ENCODE results near the gene EPHB1.

EPHB1 gene

DNA sequence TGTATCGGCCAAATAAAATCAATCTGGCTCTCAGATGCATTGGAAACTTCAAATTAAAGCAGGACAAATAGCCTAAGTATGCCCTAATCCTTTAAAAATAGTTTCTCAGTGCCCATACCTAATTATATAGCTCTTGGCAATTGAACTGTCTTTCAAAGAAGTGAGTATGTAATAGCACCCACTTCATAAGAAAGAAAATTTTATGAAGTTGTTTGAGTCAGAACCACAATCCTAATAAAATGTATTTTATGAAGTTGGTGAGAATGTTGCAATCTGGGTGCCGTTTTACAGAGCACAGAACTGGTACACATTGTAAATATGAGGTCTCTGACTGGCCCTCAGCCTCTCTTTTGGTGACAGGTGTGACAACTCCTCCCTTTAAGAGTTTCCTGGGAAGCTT lies 45.4 kb downstream of the EPHB1 start:
- Histone ChIP-seq H3K4me1 (ENCODE audit: control insufficient read depth, insufficient read depth, low read length) (no peaks in the 10 kb centered on the region), H3K36me3 (ENCODE audit: control insufficient read depth, insufficient read depth, low read length) (no peaks in the 10 kb centered on the region), H3K27me3 (ENCODE audit: control insufficient read depth, insufficient read depth, low read length, poor library complexity, severe bottlenecking) (no peaks in the 10 kb centered on the region), H3K9me3 (ENCODE audit: control insufficient read depth, low read length) (no peaks in the 10 kb centered on the region), H3K4me3 (ENCODE audit: insufficient read depth, low read depth, low read length) (no peak overlapping the region), H3K27ac (ENCODE audit: insufficient read depth, low read depth, low read length, poor library complexity, severe bottlenecking) (no peak overlapping the region)
- WGBS, 2 experiments: 87 to 93% methylated on average over 2 of the region's 2 CpGs

DNA sequence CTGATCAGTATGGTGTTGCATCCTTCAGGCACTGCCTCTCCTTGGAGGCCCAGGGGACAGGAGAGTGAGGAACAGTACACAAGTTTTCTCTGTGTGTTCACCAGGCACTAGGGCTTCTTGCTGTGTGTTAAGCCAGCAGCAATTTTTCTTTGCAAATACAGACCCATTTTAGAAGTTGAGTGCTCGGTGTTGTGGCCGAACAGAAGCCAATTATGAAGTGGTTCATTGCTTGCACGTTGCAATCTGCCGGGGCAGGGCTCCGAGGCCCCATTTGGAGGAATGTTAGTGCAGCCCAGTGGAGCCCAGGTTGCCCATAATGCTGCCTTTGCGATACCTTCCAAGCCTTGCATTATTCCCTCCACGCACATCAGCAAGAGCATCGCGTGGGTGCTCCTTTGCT lies 51.0 kb downstream of the EPHB1 start:
- Histone ChIP-seq H3K4me3 (ENCODE audit: insufficient read depth, low read depth, low read length) (no peak overlapping the region), H3K27ac (ENCODE audit: insufficient read depth, low read depth, low read length, poor library complexity, severe bottlenecking) (no peak overlapping the region), H3K9me3 (ENCODE audit: control insufficient read depth, low read length) (no peaks in the 10 kb centered on the region), H3K4me1 (ENCODE audit: control insufficient read depth, insufficient read depth, low read length) (peaks cover 12% of the 10 kb centered on the region), H3K27me3 (ENCODE audit: control insufficient read depth, insufficient read depth, low read length, poor library complexity, severe bottlenecking) (no peaks in the 10 kb centered on the region), H3K36me3 (ENCODE audit: control insufficient read depth, insufficient read depth, low read length) (no peaks in the 10 kb centered on the region)
- 94 to 95% methylated on average over 9 of the region's 9 CpGs for WGBS, 2 experiments

DNA sequence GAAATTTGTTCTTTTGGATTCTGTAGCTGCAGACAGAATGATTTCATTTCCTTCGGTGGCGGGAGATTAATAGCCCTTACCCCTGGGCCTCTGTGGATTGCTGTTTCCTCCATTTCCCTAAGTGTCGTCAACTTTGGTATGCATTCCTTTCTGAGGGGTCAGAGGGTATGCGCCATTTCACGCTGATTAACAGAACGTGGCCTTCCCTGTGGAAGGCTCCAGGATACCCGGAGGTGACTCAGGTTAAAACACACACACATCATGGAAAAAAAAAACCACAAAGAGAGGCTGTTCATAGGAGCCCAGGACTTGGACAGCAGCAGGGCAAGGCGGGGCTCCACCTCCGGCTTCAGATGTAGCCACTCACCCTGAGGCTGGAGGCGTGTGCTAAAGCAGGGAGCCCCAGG lies 51.9 kb downstream of the EPHB1 start:
- no peak overlapping the region for H3K4me3 ChIP-seq (ENCODE audit: insufficient read depth, low read depth, low read length)
- H3K36me3 ChIP-seq (ENCODE audit: control insufficient read depth, insufficient read depth, low read length): no peaks in the 10 kb centered on the region
- H3K27ac ChIP-seq (ENCODE audit: insufficient read depth, low read depth, low read length, poor library complexity, severe bottlenecking): no peak overlapping the region
- WGBS, 2 experiments: 77 to 79% methylated on average over 10 of the region's 10 CpGs
- H3K4me1 ChIP-seq (ENCODE audit: control insufficient read depth, insufficient read depth, low read length): peaks cover 12% of the 10 kb centered on the region
- no peaks in the 10 kb centered on the region for H3K27me3 ChIP-seq (ENCODE audit: control insufficient read depth, insufficient read depth, low read length, poor library complexity, severe bottlenecking)
- no peaks in the 10 kb centered on the region for H3K9me3 ChIP-seq (ENCODE audit: control insufficient read depth, low read length)

DNA sequence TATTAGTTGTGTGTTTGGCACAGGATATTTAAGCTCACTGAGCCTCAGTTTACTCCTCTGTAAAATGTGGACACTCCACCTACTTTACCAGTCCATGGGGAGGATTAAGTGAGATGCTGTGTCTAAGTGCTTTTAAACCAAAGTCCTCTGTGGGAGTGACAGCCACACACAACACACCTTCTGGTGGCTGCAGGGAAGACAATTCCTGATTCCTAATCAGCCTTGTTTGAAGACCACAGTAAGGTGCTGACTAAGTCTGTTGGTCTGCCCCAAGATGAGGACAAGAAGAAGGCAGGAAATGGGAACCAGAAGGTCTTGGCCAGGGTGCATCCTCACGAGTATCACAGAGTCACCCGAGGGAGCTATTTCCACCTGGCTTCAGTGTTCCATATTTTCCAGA lies 52.3 kb downstream of the EPHB1 start:
- Histone ChIP-seq H3K27ac (ENCODE audit: insufficient read depth, low read depth, low read length, poor library complexity, severe bottlenecking) (no peak overlapping the region), H3K4me3 (ENCODE audit: insufficient read depth, low read depth, low read length) (no peak overlapping the region), H3K36me3 (ENCODE audit: control insufficient read depth, insufficient read depth, low read length) (no peaks in the 10 kb centered on the region), H3K9me3 (ENCODE audit: control insufficient read depth, low read length) (no peaks in the 10 kb centered on the region), H3K27me3 (ENCODE audit: control insufficient read depth, insufficient read depth, low read length, poor library complexity, severe bottlenecking) (no peaks in the 10 kb centered on the region), H3K4me1 (ENCODE audit: control insufficient read depth, insufficient read depth, low read length) (peaks cover 12% of the 10 kb centered on the region)
- 90 to 93% methylated on average over 2 of the region's 2 CpGs for WGBS, 2 experiments

DNA sequence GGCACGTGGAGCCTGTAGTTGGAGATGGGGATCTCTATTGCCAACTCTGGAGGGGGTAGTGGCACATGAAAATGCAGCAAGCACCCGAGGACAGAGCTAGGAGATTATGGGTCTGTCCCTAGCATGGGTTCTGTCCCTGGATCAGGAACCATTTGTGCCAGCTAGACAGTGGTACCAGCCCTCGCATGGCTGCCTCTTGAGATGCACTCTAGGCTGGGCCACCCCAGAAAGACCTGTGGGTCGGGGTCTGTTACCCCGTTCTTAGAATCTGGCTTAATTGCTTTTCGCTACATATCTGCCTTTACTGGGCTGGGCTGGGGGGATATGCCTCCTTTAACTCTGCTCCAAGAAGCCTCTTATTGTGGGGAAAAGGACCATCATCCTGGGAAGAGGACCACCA lies 54.5 kb downstream of the EPHB1 start:
- peaks cover 12% of the 10 kb centered on the region for H3K4me1 ChIP-seq (ENCODE audit: control insufficient read depth, insufficient read depth, low read length)
- H3K27me3 ChIP-seq (ENCODE audit: control insufficient read depth, insufficient read depth, low read length, poor library complexity, severe bottlenecking): no peaks in the 10 kb centered on the region
- no peak overlapping the region for H3K27ac ChIP-seq (ENCODE audit: insufficient read depth, low read depth, low read length, poor library complexity, severe bottlenecking)
- H3K4me3 ChIP-seq (ENCODE audit: insufficient read depth, low read depth, low read length): no peak overlapping the region
- no peaks in the 10 kb centered on the region for H3K9me3 ChIP-seq (ENCODE audit: control insufficient read depth, low read length)
- no peaks in the 10 kb centered on the region for H3K36me3 ChIP-seq (ENCODE audit: control insufficient read depth, insufficient read depth, low read length)
- WGBS, 2 experiments: 93 to 94% methylated on average over 6 of the region's 6 CpGs

DNA sequence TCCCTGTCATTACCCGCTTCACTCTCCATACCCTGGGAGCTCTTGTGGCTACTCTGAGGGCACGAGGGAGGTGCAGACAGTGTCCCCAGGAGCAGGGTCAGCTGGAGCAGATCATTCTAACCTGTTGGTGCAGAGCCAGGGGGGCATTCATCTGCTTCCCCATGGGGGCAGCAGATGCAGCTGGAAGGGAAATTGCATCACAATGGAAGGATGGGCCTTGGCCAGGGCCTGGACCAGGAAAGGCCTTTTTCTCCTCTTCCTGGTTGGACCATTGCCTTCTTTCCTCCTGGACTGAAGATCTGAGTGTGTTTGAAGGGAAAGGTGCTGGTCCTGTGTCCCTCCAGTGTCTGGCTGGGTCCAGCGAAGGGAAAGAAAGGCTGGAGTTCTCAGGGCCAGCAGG lies 55.7 kb downstream of the EPHB1 start:
- H3K9me3 ChIP-seq (ENCODE audit: control insufficient read depth, low read length): no peaks in the 10 kb centered on the region
- WGBS, 2 experiments: 81 to 86% methylated on average over 3 of the region's 3 CpGs
- no peaks in the 10 kb centered on the region for H3K27me3 ChIP-seq (ENCODE audit: control insufficient read depth, insufficient read depth, low read length, poor library complexity, severe bottlenecking)
- no peak overlapping the region for H3K27ac ChIP-seq (ENCODE audit: insufficient read depth, low read depth, low read length, poor library complexity, severe bottlenecking)
- no peaks in the 10 kb centered on the region for H3K36me3 ChIP-seq (ENCODE audit: control insufficient read depth, insufficient read depth, low read length)
- H3K4me3 ChIP-seq (ENCODE audit: insufficient read depth, low read depth, low read length): no peak overlapping the region
- peaks cover 12% of the 10 kb centered on the region for H3K4me1 ChIP-seq (ENCODE audit: control insufficient read depth, insufficient read depth, low read length)

DNA sequence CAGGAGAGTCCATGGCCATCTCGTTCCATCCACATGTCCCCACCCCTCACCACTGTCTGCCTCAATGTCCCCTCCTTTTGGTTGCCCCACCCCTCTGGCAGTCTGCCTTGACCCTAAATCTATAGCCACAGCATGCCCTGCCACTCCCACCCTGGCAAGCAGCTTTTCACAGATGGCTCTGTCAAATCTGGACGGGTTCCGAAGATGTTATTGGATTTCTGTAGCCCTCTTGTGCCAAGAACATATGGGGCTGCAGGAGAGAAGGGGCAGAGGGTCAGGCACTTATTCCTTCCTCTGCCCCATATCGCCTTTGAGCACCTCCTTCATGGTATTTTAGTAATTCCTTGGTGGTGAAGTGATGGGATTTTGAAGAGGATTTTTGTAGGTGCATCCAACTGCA lies 57.1 kb downstream of the EPHB1 start:
- no peaks in the 10 kb centered on the region for H3K9me3 ChIP-seq (ENCODE audit: control insufficient read depth, low read length)
- WGBS, 2 experiments: 91 to 97% methylated on average over 3 of the region's 4 CpGs
- no peaks in the 10 kb centered on the region for H3K36me3 ChIP-seq (ENCODE audit: control insufficient read depth, insufficient read depth, low read length)
- no peaks in the 10 kb centered on the region for H3K27me3 ChIP-seq (ENCODE audit: control insufficient read depth, insufficient read depth, low read length, poor library complexity, severe bottlenecking)
- H3K27ac ChIP-seq (ENCODE audit: insufficient read depth, low read depth, low read length, poor library complexity, severe bottlenecking): no peak overlapping the region
- peaks cover 7% of the 10 kb centered on the region for H3K4me1 ChIP-seq (ENCODE audit: control insufficient read depth, insufficient read depth, low read length)
- H3K4me3 ChIP-seq (ENCODE audit: insufficient read depth, low read depth, low read length): no peak overlapping the region

DNA sequence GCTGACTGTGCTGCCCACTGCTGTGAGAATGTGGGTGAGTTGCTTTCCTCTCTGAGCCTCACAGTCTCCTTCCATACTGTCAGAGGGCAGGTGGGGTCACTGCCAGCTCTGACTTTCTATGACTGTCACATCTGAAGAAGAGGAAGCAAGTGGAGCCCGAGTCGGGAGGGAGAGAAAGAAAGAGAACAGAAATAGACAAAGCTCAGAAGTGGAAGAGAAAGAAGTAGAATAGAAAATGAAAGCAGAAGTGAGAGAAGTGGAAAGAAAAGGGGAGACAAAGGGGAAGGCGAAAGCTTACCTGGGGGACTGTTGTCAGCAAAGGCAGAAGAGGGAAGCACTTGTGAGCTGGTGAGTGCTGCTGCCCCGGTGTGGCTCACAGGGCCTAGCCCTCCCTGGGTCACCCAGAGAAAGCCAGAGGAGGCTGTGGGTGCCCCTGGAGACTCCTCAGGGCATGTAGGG lies 57.9 kb downstream of the EPHB1 start:
- Histone ChIP-seq H3K36me3 (ENCODE audit: control insufficient read depth, insufficient read depth, low read length) (no peaks in the 10 kb centered on the region), H3K4me3 (ENCODE audit: insufficient read depth, low read depth, low read length) (no peak overlapping the region), H3K9me3 (ENCODE audit: control insufficient read depth, low read length) (no peaks in the 10 kb centered on the region), H3K27ac (ENCODE audit: insufficient read depth, low read depth, low read length, poor library complexity, severe bottlenecking) (no peak overlapping the region), H3K4me1 (ENCODE audit: control insufficient read depth, insufficient read depth, low read length) (peaks cover 7% of the 10 kb centered on the region), H3K27me3 (ENCODE audit: control insufficient read depth, insufficient read depth, low read length, poor library complexity, severe bottlenecking) (no peaks in the 10 kb centered on the region)
- WGBS, 2 experiments: 90 to 95% methylated on average over 4 of the region's 4 CpGs

DNA sequence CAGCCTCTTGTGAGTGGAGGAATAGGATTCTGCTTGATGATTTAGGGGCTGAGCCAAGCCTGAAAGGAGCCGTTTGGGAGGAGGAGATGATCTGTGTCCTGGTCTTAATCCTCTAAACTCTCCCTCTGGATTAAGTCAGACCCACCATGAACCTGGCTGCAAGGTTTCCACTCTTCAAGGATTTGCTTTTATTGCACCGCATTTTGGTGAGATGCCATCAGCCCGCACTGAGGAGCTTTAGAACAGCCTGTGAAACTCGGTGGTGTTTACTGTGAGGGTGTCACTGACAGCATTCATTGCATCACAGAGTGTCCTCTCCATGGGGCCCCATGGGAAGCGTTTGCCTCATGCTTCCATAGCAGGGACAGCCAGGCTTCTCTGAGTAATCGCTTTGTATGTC lies 59.2 kb downstream of the EPHB1 start:
- Histone ChIP-seq H3K4me3 (ENCODE audit: insufficient read depth, low read depth, low read length) (no peak overlapping the region), H3K36me3 (ENCODE audit: control insufficient read depth, insufficient read depth, low read length) (no peaks in the 10 kb centered on the region), H3K9me3 (ENCODE audit: control insufficient read depth, low read length) (no peaks in the 10 kb centered on the region), H3K27ac (ENCODE audit: insufficient read depth, low read depth, low read length, poor library complexity, severe bottlenecking) (no peak overlapping the region), H3K4me1 (ENCODE audit: control insufficient read depth, insufficient read depth, low read length) (peaks cover 7% of the 10 kb centered on the region), H3K27me3 (ENCODE audit: control insufficient read depth, insufficient read depth, low read length, poor library complexity, severe bottlenecking) (no peaks in the 10 kb centered on the region)
- 84% methylated on average over 6 of the region's 6 CpGs for WGBS, 2 experiments

DNA sequence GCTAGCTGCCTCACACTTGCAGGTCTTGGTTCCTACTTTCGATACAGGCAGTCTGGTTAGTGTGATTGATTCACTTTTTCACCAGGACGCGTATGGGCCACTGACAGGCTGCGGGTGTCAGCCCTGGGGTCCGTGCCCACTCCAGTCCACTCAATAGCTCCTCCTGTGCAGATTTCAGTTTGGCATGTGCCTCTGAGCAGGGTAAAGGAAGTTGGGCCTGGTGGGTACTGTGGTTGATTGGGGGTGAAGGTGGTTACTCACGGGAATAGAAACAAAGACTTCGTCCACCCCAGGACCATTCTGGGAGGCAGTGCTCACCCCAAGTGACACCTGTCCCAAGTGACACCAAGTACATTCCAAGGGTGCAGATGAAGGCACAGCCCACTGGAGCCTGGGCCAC lies 62.3 kb downstream of the EPHB1 start:
- no peak overlapping the region for H3K4me3 ChIP-seq (ENCODE audit: insufficient read depth, low read depth, low read length)
- no peak overlapping the region for H3K27ac ChIP-seq (ENCODE audit: insufficient read depth, low read depth, low read length, poor library complexity, severe bottlenecking)
- H3K36me3 ChIP-seq (ENCODE audit: control insufficient read depth, insufficient read depth, low read length): no peaks in the 10 kb centered on the region
- H3K4me1 ChIP-seq (ENCODE audit: control insufficient read depth, insufficient read depth, low read length): no peaks in the 10 kb centered on the region
- 98% methylated on average over 7 of the region's 7 CpGs for WGBS, 2 experiments
- no peaks in the 10 kb centered on the region for H3K27me3 ChIP-seq (ENCODE audit: control insufficient read depth, insufficient read depth, low read length, poor library complexity, severe bottlenecking)
- H3K9me3 ChIP-seq (ENCODE audit: control insufficient read depth, low read length): no peaks in the 10 kb centered on the region

DNA sequence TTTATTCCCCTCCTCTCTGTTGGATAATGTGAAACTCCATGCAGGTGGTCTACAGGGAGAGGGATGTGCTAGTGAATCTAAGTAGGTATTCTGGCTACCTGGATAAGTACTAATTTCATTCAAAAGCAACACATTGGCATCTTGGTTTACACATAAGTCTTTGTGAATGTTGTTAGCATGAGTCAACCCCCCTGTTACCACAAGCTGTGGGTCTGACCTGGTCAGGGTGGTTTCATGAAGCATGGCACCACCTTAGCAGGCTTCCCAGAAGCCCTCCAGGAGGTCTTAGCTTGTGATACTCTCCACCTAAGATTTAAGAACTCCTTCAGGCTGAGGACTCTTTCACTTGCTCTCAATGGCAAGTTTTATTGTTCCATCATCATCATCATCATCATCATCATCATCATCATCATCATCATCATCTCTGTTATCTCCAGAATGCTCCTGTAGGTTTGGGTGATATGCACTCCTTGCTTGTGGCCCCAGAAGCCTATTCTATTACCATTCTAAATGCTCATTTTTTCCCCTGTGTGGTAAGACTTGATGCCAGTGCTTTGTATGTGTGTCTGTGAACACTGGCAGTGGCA lies 62.8 kb downstream of the EPHB1 start:
- H3K27ac ChIP-seq (ENCODE audit: insufficient read depth, low read depth, low read length, poor library complexity, severe bottlenecking): no peak overlapping the region
- H3K9me3 ChIP-seq (ENCODE audit: control insufficient read depth, low read length): no peaks in the 10 kb centered on the region
- no peak overlapping the region for H3K4me3 ChIP-seq (ENCODE audit: insufficient read depth, low read depth, low read length)
- no peaks in the 10 kb centered on the region for H3K27me3 ChIP-seq (ENCODE audit: control insufficient read depth, insufficient read depth, low read length, poor library complexity, severe bottlenecking)
- H3K36me3 ChIP-seq (ENCODE audit: control insufficient read depth, insufficient read depth, low read length): no peaks in the 10 kb centered on the region
- no peaks in the 10 kb centered on the region for H3K4me1 ChIP-seq (ENCODE audit: control insufficient read depth, insufficient read depth, low read length)
